Measurements from ENCODE around the gene LYPLA2.
"Not testable (repeated sequence)": the region's sequence is repeated elsewhere in the genome, so short reads cannot be mapped to it uniquely, and the experiment has no call there.

Gene LYPLA2

DNA sequence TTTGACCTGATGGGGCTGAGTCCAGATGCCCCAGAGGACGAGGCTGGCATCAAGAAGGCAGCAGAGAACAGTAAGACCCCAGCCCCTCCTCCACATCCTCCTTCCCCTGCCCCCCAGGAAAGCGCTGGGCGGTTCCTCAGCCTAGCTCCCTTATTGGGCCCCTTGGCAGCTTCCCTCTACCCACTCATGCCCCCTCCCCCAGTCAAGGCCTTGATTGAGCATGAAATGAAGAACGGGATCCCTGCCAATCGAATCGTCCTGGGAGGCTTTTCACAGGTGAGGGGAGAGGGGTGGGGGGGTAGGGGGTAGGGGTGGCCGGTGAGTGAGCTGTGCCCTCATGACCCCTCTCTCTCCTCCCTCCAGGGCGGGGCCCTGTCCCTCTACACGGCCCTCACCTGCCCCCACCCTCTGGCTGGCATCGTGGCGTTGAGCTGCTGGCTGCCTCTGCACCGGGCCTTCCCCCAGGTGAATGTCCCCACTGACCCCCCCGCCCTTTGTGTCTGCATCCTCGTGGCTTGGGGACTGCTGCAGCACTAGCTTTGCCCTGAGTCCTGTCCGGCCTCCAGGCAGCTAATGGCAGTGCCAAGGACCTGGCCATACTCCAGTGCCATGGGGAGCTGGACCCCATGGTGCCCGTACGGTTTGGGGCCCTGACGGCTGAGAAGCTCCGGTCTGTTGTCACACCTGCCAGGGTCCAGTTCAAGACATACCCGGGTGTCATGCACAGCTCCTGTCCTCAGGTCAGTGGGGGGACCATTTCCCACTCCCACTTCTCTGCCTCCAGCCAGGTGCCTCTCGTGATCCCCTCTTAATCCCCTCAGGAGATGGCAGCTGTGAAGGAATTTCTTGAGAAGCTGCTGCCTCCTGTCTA lies 3.2 kb downstream of the LYPLA2 start:
- H3K27ac ChIP-seq = no peak overlapping the region
- H3K4me3 ChIP-seq (ENCODE audit: low read depth, low read length) = no peak overlapping the region
- TF ChIP-seq, protein P1, sequence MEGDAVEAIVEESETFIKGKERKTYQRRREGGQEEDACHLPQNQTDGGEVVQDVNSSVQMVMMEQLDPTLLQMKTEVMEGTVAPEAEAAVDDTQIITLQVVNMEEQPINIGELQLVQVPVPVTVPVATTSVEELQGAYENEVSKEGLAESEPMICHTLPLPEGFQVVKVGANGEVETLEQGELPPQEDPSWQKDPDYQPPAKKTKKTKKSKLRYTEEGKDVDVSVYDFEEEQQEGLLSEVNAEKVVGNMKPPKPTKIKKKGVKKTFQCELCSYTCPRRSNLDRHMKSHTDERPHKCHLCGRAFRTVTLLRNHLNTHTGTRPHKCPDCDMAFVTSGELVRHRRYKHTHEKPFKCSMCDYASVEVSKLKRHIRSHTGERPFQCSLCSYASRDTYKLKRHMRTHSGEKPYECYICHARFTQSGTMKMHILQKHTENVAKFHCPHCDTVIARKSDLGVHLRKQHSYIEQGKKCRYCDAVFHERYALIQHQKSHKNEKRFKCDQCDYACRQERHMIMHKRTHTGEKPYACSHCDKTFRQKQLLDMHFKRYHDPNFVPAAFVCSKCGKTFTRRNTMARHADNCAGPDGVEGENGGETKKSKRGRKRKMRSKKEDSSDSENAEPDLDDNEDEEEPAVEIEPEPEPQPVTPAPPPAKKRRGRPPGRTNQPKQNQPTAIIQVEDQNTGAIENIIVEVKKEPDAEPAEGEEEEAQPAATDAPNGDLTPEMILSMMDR (IDR thresholded peaks at IDR 0.05; ENCODE audit: low read depth, low read length, missing control alignments) = no peak
- peaks cover 48% of the 10 kb centered on the region for H3K36me3 ChIP-seq (replicated peaks)
- DNase-seq = no peak
- H3K27me3 ChIP-seq (replicated peaks) = no peaks in the 10 kb centered on the region
- in situ Hi-C loops (cut with HindIII; ENCODE audit: low pct_ligation_motif_present, low sequenced_read_pairs) = no loop called here

- H3K4me3 ChIP-seq (ENCODE audit: low read depth, low read length); H3K27me3 ChIP-seq (replicated peaks); in situ Hi-C loops (cut with HindIII; ENCODE audit: low pct_ligation_motif_present, low sequenced_read_pairs); H3K27ac ChIP-seq; DNase-seq: not testable (repeated sequence)
- H3K36me3 ChIP-seq (replicated peaks) = peaks cover 48% of the 10 kb centered on the region
Measured at GRCh38 chr1:23794732-23795182, 3.8 kb downstream of the LYPLA2 start.

GRCh38 chr1:23795676-23796465 lies 4.9 kb downstream of the LYPLA2 start:
- TF ChIP-seq, protein P1 (IDR thresholded peaks at IDR 0.05; ENCODE audit: low read depth, low read length, missing control alignments) = no peak
- H3K4me3 ChIP-seq (ENCODE audit: low read depth, low read length) = no peak overlapping the region
- in situ Hi-C loops (cut with HindIII; ENCODE audit: low pct_ligation_motif_present, low sequenced_read_pairs) = no loop called here
- no peak for DNase-seq
- no peak overlapping the region for H3K27ac ChIP-seq
- peaks cover 48% of the 10 kb centered on the region for H3K36me3 ChIP-seq (replicated peaks)
- H3K27me3 ChIP-seq (replicated peaks) = no peaks in the 10 kb centered on the region

- DNase-seq = no peak
- TF ChIP-seq, protein P1 (IDR thresholded peaks at IDR 0.05; ENCODE audit: low read depth, low read length, missing control alignments) = no peak
- Histone ChIP-seq H3K27me3 (replicated peaks) (no peaks in the 10 kb centered on the region), H3K4me3 (ENCODE audit: low read depth, low read length) (no peak overlapping the region), H3K36me3 (replicated peaks) (peaks cover 48% of the 10 kb centered on the region), H3K27ac (no peak overlapping the region)
- in situ Hi-C loops (cut with HindIII; ENCODE audit: low pct_ligation_motif_present, low sequenced_read_pairs) = no loop called here
Measured at GRCh38 chr1:23796466-23797271, 5.7 kb downstream of the LYPLA2 start.

GRCh38 chr1:23797478-23798448 lies 6.8 kb downstream of the LYPLA2 start:
- Histone ChIP-seq H3K36me3 (replicated peaks) (peaks cover 46% of the 10 kb centered on the region), H3K27me3 (replicated peaks) (no peaks in the 10 kb centered on the region), H3K4me3 (ENCODE audit: low read depth, low read length) (no peak overlapping the region), H3K27ac (no peak overlapping the region)
- DNase-seq = no peak
- TF ChIP-seq, protein P1 (IDR thresholded peaks at IDR 0.05; ENCODE audit: low read depth, low read length, missing control alignments) = no peak
- in situ Hi-C loops (cut with HindIII; ENCODE audit: low pct_ligation_motif_present, low sequenced_read_pairs) = no loop called here
